HG03060 (cell line): Measurements from ENCODE around the gene KRT3.

Experiments
- ATAC-seq: cut with Tn5 transposase; IDR thresholded peaks from one replicate; pipeline ENCODE4 v1.9.1; 2021; ENCODE audit warnings: low read depth, moderate number of reproducible peaks; ENCODE audit not compliant: unreplicated experiment

The KRT3 gene

DNA sequence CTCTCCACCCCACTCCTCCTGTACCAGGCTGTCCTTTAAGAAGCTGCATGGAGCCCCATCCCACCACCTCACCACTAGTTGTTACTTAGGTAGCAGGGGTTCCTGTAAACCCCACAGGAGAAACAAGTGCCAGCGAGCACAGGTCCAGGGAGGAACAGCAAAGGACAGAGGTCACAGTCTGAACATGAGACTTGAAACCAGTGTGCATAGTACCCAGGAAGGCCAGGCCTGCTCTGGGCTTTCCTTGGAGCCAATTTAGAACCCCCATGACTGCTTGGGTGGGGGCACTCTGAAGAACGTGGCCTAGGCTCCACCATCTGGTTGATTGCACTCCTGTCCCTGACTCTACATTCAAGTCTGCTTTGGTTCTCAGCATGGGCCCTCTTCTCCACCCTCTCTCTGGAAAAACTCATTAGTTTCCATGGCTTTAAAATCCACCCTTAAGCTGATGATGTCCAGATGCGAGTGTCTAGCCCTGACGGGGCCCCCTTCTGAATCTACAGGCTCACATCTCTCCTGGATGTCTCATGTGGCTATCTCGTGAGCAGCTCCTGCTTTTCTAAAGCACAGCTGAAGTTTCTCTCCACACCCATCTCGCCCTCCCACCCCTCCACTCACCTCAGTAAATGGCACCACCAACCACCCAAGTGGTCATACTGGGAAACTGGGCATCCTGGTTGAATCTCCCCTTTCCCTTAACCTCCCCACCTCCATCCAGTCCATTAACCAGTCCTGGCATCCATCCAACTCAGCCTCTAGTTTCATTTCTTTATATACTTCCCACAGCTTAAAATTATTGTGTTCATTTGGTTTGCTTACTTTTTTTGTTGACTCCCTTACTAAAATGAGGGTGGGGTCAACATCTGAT is 8.4 kb downstream of the KRT3 start:
- ATAC-seq, result no peak

DNA sequence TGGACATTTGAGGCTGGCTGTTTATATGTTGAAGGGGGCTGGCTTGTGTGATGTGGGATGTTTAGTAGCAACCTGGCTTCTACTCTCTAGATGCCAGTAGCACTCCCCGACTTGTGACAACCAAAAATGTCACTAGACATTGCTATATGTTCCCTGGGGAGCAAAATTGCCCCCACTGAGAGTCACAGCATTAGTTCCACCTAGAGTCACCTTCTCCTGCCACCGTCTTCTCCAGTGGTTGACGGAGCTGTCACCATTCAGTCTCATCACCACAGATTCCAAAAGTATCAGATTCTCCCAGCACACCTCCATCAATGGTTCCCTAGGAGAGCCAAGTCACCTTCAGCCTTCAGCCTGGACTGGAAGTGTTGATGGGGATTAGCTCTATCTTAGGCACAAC is 11.0 kb downstream of the KRT3 start:
- no peak for ATAC-seq

DNA sequence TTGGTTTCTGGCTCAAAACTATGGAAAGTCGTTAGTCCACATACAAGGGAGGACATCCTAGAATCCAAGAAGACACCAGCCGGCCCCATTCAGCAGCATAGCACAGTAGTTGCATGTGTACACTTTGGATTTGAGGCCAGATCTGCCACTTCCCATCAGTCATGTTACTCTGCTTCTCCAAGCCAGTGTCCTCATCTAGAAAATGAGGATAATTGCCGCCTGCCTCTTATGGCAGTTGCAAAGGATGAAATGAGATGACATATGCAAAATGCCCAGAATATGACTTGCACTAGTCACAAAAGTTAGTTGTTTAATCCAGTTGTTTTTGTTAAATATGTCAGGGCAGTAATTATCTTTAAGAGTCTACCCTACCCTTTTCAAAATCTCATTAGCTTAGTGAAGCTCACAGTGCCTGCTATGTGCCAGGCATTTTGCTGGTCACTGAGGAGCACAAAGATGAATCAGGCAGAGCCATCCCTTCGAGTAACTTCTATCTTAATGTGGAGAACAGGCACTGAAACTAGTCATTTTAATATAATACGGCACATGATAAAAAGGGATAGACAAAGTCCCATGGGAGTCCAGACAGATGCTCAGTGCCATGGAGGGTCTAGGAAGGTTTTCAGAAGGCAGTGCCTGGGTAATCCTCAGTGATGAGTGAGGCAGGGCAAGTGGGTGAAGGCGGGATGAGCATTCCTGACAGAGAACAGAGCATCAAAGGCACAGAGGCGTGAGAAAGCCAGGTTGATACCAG is 12.2 kb downstream of the KRT3 start:
- ATAC-seq, result no peak

DNA sequence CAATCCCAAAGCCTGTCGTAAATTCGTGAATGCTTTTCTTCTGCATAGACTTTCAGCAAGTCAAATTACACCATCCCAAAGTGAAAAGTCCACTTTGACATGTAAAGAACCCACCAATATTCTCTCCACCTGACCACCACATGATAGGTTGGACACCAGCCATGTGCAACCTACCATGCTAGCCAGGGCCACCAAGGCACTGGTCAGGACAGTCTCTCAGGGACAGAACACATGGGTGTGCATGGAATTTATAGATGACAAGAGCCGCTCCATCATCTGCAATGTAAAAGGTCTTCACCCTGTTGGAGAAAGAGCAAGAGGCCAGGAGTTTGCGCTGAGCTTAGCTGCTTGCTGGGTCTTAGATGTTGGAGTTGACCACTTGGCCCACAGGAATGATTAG is 13.4 kb downstream of the KRT3 start:
- no peak for ATAC-seq

DNA sequence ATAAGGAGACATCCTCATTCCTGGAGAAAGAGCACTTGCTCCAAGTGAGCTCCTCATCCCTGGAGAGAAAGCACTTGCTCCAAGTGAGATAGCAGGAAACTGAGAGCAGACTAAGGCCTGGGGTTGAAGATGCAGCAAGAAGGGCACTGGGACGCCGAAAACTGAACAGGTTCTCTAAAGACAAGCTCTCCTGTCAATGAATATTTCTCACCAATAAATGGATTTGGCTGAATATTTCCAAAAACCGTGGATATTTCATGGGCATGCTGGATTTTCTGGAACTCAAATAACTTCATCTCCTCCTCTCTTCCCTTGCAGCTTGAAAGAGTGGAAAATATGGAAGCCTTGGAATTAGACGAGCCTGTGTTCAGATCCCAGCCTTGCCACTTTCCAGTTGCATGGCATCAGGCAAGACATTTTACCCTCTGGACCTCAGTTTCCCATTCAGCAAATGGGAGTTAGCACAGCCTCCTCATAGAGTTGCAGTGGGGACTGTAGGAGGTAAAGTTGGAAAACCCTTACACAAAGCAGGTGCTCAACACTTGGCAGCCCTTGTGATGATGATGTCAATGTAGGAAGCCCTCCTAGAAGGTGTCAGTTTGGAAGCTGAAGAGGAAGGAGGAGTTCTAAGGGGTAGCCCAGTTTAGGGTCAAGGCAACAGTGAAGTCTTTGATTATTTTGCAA is 14.4 kb downstream of the KRT3 start:
- ATAC-seq, result no peak

DNA sequence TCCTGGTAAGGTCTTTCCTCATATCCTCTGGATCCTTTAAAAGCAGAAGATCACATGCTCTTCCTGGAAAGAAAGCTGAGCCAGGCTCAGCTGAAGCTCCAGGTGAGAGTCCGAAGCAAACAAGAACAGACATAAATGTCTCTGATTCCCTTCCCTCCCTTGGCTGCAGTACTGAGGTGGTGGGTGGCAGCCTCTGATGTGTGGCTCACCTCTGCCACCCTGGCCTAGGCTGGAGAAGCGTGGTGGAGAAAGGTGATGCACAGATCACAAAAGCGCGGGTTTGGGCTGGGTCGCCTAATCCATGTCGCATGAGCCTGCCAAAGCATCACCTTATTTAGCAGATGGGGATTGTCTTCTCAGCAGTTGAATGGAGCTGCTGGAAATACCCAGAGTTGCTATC is 16.0 kb downstream of the KRT3 start:
- no peak for ATAC-seq

DNA sequence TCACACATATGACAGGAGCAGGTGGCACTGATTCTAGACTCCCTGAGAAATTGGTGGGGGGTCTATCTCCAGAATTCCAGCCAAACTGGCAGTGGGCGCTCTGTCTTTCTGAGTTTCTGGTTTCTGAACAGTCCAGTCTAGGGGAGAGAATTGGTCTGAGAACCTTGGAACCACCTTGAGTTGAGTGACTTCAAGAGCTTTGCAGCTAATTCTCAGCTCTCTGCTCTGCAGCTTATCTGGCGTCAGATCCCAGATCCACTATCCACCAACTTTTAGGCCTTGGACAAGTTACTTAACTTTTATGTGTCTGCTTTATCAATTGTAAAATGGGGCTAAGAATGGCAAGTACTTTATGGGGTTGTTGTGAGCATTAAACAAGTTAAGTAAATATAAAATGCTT is 17.1 kb downstream of the KRT3 start:
- no peak for ATAC-seq

DNA sequence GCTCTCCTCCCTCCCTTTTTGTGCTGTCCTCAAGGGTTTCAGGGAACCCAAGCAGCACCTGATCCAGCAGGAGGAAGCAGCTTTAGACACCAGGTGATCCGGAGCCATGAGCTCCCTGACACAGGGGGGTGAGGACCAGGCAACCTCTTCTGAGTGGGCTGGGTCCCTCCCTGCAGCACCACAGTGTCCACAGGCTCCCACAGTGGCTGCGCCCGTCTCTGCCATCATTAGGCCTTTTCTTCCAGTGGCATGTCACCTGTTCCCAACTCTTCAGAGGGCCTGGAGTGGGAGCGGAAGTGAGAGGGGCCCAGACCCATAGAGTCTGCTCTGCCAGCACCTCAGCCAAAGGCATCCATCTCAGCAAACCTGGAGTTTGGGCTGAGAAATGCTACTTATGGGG is 18.4 kb downstream of the KRT3 start:
- ATAC-seq, result no peak

DNA sequence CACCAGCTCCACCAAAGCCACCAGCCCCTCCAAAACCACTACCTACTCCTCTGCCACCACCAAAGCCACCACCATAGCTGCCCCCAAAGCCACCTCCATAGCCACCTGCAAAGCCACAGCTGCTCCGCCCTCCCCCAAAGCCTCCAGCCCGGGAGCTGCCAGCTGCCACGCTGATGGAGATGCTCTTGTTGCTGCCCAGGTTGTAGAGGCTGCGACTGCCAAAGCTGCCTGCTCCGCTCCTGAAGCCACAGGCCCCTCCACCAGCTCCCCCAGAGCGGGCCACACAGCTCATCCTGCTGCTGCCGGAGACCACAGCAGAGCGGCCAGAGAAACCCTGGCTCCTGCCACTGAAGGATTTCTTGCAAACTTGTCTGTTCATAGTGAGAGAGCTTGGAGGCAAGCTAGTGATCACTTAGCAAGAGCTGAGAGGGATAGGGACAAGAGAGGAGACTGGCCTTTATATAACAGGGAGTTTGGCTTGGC is 19.0 kb downstream of the KRT3 start, which contains the start of gene KRT76:
TSS of gene KRT76 (minus strand) at position 433 of the 483 bp plus-strand sequence. CDS start at position 379, 54 bp downstream.
- no peak for ATAC-seq

DNA sequence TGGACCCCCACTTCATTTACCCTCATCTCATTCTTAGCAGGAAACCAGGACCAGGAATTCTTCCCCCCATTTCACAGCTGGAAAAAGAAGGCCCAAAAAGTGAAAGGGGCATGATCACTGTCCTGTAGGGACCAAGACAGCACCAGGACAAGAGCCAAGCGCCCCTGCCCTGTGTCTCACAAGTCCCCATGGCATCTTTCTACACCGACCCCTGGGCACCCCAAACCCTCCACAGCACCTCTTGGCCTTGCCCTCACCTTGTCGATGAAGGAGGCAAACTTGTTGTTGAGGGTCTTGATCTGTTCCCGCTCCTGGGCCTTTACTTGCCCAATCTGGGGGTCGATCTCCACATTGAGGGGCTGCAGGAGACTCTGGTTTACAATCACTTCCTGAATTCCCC is 19.5 kb downstream of the KRT3 start:
- no peak for ATAC-seq

DNA sequence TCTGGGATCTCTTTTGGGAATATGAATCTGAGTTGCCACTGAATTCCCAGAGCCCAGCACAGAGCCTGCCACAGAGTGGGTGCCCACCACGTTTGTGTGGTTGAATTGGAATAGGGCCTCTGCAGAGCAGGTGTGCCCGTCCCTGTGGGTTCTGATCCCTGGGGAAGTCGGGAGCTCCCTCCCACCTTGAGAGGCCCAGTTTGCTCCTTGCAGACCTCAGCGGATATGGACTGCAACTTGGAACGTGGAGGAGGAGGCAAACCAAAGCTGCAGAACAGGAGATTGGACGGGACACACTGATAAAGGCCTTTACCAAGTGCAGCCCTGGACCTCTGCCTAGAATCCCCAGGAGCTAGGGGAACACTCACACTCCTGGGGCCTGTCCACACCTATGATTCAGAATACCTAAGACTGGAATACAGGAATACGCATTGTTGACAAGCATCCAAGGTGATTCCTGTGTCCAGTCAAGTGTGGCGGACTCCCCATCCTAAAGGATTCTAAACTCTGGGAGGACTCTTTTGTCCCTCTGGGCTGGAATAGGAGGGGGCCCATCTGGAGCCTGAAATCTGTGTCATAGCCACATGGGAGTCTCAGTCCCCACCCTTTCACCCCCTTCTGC is 21.2 kb downstream of the KRT3 start:
- no peak for ATAC-seq

DNA sequence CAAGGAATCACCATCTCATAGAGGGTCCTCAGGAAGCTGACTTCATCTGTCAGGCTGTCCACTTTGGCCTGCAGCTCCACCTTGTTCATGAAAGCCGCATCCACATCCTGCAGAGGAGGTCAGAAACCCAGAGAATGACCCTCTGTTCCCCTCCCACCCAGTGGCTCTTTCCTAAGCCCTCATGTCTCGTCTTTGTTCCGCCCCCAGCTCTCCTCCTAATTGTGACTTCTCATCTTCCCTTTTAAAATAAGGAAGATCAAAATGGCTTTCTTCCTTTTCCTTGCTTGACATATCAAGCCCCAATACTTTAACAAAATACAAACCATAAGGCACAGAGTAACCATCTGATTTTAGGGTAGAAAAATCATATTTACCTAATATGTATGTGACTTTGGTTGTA is 23.1 kb downstream of the KRT3 start:
- ATAC-seq, result no peak

DNA sequence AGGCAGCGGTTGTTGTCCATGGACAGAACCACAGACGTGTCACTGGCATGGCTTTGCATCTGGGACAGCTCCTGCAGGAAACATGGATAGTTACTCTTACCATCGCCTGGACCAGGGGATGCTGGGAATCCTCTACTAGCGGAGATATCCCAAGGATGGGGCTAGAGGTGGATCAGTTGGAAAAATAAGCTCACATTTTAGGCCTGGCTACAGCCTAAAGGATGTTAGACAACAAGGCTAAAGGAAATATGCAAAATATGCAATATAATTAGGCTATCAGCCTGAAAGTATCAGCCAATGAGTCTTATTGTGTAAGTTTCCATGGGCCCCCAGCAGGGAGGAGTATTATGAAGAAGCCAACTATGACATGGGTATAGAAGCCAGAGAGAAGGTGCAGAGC is 23.7 kb downstream of the KRT3 start:
- ATAC-seq, result no peak

DNA sequence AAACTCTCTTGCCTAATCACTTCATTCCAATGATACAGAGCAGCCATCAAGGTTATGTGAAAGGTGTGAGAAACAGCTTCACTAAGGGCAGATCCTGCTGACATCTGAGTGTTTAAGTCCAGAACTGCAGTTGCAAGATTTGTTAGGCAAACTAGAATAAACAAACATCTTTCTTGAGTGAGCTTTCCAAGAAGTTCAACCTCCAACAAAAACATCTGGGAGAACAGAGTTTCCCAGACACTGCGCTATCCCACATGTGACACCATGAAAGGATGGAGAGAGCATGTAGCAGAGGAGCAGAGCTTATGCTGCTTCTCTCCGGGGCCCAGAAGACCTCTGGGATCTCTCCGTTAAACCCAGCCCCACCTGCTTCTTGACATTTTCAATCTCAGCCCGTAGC is 24.4 kb downstream of the KRT3 start:
- ATAC-seq, result no peak

DNA sequence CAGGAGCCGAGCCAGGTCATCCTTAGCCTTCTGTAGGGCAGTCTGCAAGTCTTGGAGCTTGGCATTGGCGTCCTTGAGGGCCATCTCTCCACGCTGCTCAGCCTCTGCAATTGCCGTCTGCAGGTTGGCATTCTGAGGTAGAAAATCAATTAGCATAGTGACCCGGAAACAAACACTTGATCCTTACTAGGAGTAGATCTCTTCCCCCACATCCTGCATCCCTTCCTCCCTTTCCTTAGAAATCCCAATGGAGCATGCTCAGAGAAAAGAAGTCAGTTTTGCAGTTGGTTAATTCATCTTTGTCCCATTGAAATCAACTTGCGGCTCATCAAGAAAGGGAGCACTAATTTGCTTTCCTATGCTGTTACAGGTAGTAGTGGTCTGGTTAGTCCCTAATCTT is 24.8 kb downstream of the KRT3 start:
- ATAC-seq, result no peak

DNA sequence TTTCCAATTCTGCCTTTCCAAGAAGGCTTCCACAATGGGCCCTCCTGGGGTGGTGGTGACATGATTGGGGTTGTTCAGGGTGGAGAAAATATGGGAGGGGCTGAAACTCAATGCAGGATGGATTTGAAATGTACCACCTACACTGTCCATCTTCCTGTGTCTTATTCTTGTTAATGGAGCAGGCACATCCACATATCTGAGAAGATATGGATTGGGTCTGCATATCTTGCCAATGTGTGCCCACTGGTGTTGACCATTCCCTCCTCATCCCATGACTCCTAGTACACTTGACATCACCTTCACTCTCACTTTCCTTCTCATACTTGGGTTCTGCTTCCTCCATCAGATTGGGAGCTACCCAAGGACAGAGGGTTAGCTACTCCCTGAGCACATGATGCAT is 26.0 kb downstream of the KRT3 start:
- no peak for ATAC-seq

DNA sequence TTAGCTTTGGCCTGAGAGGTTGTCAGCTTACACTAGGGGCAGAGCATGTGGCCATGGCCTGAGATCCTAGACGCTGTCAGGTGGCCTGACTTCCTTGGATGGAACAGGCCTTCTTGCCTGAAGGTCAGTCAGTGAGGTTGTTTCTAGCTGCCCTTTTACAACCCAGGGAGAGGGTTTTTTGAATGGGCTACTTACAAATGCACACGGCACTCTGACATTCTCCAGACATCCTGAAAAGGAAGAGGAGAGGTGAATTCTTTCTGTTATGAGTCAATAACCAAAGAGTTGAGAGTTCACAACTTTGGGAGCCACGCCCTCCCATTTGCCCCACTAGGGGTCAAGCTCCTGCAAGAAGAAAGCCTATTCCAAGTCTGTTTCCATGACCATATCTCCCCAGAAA is 26.6 kb downstream of the KRT3 start:
- ATAC-seq, result no peak

DNA sequence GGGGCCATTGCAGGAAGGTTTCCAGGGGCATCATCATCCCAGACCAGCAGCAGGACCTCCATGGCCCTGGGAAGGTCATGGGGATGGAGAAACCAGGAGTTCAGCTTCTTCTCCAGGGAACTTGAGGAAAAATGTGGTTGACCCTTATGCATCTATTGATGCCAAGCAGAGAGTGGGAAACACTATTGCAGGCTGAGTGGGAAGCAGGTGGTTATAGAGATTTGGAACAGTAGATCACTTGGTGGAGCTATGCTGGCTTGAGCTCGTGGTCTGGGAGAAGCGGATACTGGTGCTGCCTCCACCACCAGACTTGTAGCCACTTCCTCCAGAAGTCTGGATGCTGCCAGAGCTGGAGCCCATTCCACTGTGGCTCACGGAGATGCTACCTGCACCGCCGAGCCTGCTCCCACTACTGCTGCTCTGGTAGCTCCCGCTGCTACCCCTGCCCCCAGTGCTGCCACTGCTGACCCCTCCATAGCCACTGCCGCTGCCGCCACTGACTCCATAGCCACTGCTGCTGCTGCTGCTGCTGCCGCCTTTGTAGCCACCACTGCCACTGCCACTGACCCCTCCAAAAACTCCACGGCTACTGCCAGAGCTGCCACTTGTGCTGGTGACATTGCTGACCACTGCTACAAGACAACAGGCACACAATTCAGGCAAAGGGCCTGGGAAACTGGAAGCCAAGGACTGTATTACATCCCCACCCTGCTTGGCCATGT is 27.3 kb downstream of the KRT3 start:
- no peak for ATAC-seq

DNA sequence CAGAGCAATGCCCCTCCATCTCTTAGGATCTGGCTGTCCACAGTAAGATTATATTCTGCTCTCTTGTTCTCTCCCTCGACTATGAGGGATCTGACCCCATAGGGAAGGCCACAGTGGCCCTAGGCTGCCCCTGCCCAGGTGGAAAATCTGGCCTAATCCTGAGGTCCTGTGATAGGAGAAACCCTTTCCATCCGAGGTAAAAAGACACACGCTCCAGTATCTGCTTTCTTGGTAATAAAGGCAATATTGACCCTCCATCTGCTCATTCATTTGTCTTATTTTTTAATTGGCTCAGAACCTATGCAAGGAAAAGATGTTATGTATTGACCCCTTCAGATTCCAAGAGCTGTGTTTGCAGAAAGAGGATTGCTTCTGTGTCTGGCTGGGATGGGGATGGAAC is 28.5 kb downstream of the KRT3 start:
- ATAC-seq, result no peak

DNA sequence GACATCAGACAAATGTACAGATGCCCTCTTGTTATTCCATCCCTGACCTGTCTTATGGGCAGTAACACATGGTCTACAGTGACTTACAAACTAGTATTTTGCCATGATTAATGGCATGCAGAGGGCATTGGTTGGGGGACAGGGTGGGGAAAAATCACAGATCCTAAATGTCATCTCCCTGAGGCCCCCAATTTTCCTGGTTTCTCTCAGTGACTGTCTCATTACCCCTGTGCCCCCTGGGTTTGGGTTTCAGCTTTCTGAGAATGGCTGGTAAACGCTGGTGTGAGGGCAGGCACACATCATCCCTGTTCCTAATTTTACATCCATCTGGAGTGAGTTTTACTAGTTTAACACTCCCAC is 28.9 kb downstream of the KRT3 start:
- ATAC-seq, result no peak
